Measurements from ENCODE around the gene FAF2.
"Not testable (repeated sequence)": the region's sequence is repeated elsewhere in the genome, so short reads cannot be mapped to it uniquely, and the experiment has no call there.

FAF2 gene

GRCh38 chr5:176466245-176466871 is 18.2 kb downstream of the FAF2 start:
- FAIRE-seq (no peak), DNase-seq (ENCODE audit: insufficient read length) (no peak)
- no peak for TF ChIP-seq TAF1 (IDR thresholded peaks at IDR 0.05; ENCODE audit: borderline replicate concordance, low read depth, low read length)
- TF ChIP-seq POLR2AphosphoS5 (IDR thresholded peaks at IDR 0.05; ENCODE audit: low read depth, low read length) = no peak
- no peak for TF ChIP-seq POLR2A (IDR thresholded peaks at IDR 0.05; ENCODE audit: low read depth, low read length)

- DNase-seq (ENCODE audit: insufficient read length) (no peak), FAIRE-seq (no peak)
- no peak for TF ChIP-seq TAF1 (IDR thresholded peaks at IDR 0.05; ENCODE audit: borderline replicate concordance, low read depth, low read length)
- TF ChIP-seq POLR2A (IDR thresholded peaks at IDR 0.05; ENCODE audit: low read depth, low read length) = no peak
- no peak for TF ChIP-seq POLR2AphosphoS5 (IDR thresholded peaks at IDR 0.05; ENCODE audit: low read depth, low read length)
Measured at GRCh38 chr5:176469296-176469695, 21.1 kb downstream of the FAF2 start.

- FAIRE-seq (no peak), DNase-seq (ENCODE audit: insufficient read length) (no peak)
- no peak for TF ChIP-seq POLR2AphosphoS5 (IDR thresholded peaks at IDR 0.05; ENCODE audit: low read depth, low read length)
- no peak for TF ChIP-seq POLR2A (IDR thresholded peaks at IDR 0.05; ENCODE audit: low read depth, low read length)
- no peak for TF ChIP-seq TAF1 (IDR thresholded peaks at IDR 0.05; ENCODE audit: borderline replicate concordance, low read depth, low read length)
Measured at GRCh38 chr5:176470539-176470938, 22.4 kb downstream of the FAF2 start.

- DNase-seq (ENCODE audit: insufficient read length) (no peak), FAIRE-seq (no peak)
- TF ChIP-seq TAF1 (IDR thresholded peaks at IDR 0.05; ENCODE audit: borderline replicate concordance, low read depth, low read length) = no peak
- TF ChIP-seq POLR2A (IDR thresholded peaks at IDR 0.05; ENCODE audit: low read depth, low read length) = no peak
- TF ChIP-seq POLR2AphosphoS5 (IDR thresholded peaks at IDR 0.05; ENCODE audit: low read depth, low read length) = no peak
Measured at GRCh38 chr5:176471098-176471497, 22.9 kb downstream of the FAF2 start.

GRCh38 chr5:176473335-176474006 is 25.3 kb downstream of the FAF2 start:
- no peak for TF ChIP-seq TAF1 (IDR thresholded peaks at IDR 0.05; ENCODE audit: borderline replicate concordance, low read depth, low read length)
- DNase-seq (ENCODE audit: insufficient read length) = no peak
- FAIRE-seq = no peak

GRCh38 chr5:176474476-176474875 is 26.3 kb downstream of the FAF2 start:
- no peak for FAIRE-seq
- no peak for TF ChIP-seq POLR2AphosphoS5 (IDR thresholded peaks at IDR 0.05; ENCODE audit: low read depth, low read length)
- no peak for TF ChIP-seq TAF1 (IDR thresholded peaks at IDR 0.05; ENCODE audit: borderline replicate concordance, low read depth, low read length)
- no peak for TF ChIP-seq POLR2A (IDR thresholded peaks at IDR 0.05; ENCODE audit: low read depth, low read length)
- DNase-seq (ENCODE audit: insufficient read length) = no peak

- TF ChIP-seq POLR2AphosphoS5 (IDR thresholded peaks at IDR 0.05; ENCODE audit: low read depth, low read length) (no peak), TAF1 (IDR thresholded peaks at IDR 0.05; ENCODE audit: borderline replicate concordance, low read depth, low read length) (no peak), POLR2A (IDR thresholded peaks at IDR 0.05; ENCODE audit: low read depth, low read length) (no peak)
- no peak for DNase-seq (ENCODE audit: insufficient read length)
- no peak for FAIRE-seq
Measured at GRCh38 chr5:176481711-176482110, 33.5 kb downstream of the FAF2 start.

GRCh38 chr5:176485176-176485575 is 37.0 kb downstream of the FAF2 start:
- FAIRE-seq = no peak
- DNase-seq (ENCODE audit: insufficient read length) = no peak
- TF ChIP-seq TAF1 (IDR thresholded peaks at IDR 0.05; ENCODE audit: borderline replicate concordance, low read depth, low read length) = no peak
- no peak for TF ChIP-seq POLR2AphosphoS5 (IDR thresholded peaks at IDR 0.05; ENCODE audit: low read depth, low read length)
- no peak for TF ChIP-seq POLR2A (IDR thresholded peaks at IDR 0.05; ENCODE audit: low read depth, low read length)

GRCh38 chr5:176486189-176486757 is 38.1 kb downstream of the FAF2 start:
- FAIRE-seq (no peak), DNase-seq (ENCODE audit: insufficient read length) (no peak)
- TF ChIP-seq TAF1 (IDR thresholded peaks at IDR 0.05; ENCODE audit: borderline replicate concordance, low read depth, low read length) = no peak
- TF ChIP-seq POLR2A (IDR thresholded peaks at IDR 0.05; ENCODE audit: low read depth, low read length) = no peak
- no peak for TF ChIP-seq POLR2AphosphoS5 (IDR thresholded peaks at IDR 0.05; ENCODE audit: low read depth, low read length)

- not testable (repeated sequence) for FAIRE-seq; DNase-seq (ENCODE audit: insufficient read length)
Measured at GRCh38 chr5:176487160-176487559, 39.0 kb downstream of the FAF2 start.

GRCh38 chr5:176489077-176489476 is 40.9 kb downstream of the FAF2 start:
- TF ChIP-seq POLR2A (IDR thresholded peaks at IDR 0.05; ENCODE audit: low read depth, low read length) = no peak
- TF ChIP-seq POLR2AphosphoS5 (IDR thresholded peaks at IDR 0.05; ENCODE audit: low read depth, low read length) = no peak
- TF ChIP-seq TAF1 (IDR thresholded peaks at IDR 0.05; ENCODE audit: borderline replicate concordance, low read depth, low read length) = no peak
- FAIRE-seq (no peak), DNase-seq (ENCODE audit: insufficient read length) (no peak)

GRCh38 chr5:176490301-176490700 is 42.1 kb downstream of the FAF2 start:
- no peak for DNase-seq (ENCODE audit: insufficient read length)
- TF ChIP-seq TAF1 (IDR thresholded peaks at IDR 0.05; ENCODE audit: borderline replicate concordance, low read depth, low read length) (no peak), POLR2AphosphoS5 (IDR thresholded peaks at IDR 0.05; ENCODE audit: low read depth, low read length) (no peak)
- no peak for FAIRE-seq
